ENCODE measurements around the gene NCR2.

DNA sequence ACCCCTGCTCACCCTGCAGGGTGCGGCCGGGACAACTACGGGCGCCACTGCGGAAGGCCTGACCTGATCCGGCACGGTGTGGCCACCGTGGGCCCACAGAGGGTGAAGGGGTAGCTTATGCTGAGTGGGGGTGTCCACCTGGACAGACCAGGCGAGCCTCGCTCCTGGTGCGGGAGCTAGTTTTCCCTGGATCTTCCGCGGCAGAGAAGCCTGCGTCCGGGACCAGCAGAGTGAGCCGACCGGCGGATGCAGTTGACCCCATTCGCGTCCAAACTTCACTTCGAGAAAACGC is 38.2 kb downstream of the NCR2 start:
- TF ChIP-seq CTCF (conservative IDR thresholded peaks at IDR 0.05 in 1 of 2, IDR thresholded peaks at IDR 0.05 in 1 of 2; ENCODE audit: extremely low read depth in 1 of 2, insufficient read depth in 1 of 2, low read depth in 1 of 2, low read length in 2 of 2) (no peak), EZH2 (IDR thresholded peaks at IDR 0.05; ENCODE audit: borderline replicate concordance, low read length) (no peak)
